Pancreas (tissue), 10 donors: ENCODE measurements around the gene MEIKIN. TPM values are rescaled to one million over a fixed set of nuclear protein-coding genes. Genes with fewer than 3 reads are reported as not detected.

Experiments
- ATAC-seq, 4 donors: fragments of 200-7000 bp; cut with Tn5 transposase; one replicate each; pipeline versions ENCODE4 v1.8.0 to v1.9.1; 2020; ENCODE audit warnings: mild to moderate bottlenecking in 4 of 4, moderate library complexity in 4 of 4
- DNase-seq, 6 donors: peaks; one replicate each; pipeline ENCODE4 v3.0.0-alpha.2; 2020
- FAIRE-seq: peaks from 2 replicates; lab custom pipeline; 2012; peaks lifted over from hg19 to GRCh38; lab: Jason Lieb, UNC
- H3K27ac ChIP-seq, 4 donors: fragments of 200-600 bp; sonication (generic); 1 replicate in 3 of 4; 2 replicates in 1 of 4; pipeline versions ENCODE4 v1.5.0 to v1.8.0; 2020
- H3K27me3 ChIP-seq, 4 donors: fragments of 200-600 bp; one replicate each; pipeline ENCODE4 v1.8.0; 2021
- H3K36me3 ChIP-seq, 3 donors: fragments of 200-600 bp; sonication (generic) in 1 of 3; one replicate each; pipeline versions ENCODE4 v1.5.0 to v1.8.0; 2020 to 2021
- H3K4me1 ChIP-seq, 3 donors: fragments of 200-600 bp; one replicate each; pipeline ENCODE4 v1.8.0; 2021
- H3K4me3 ChIP-seq, 4 donors: fragments of 200-600 bp; sonication (generic) in 2 of 4; one replicate each; pipeline versions ENCODE4 v1.5.0 to v1.8.0; 2020 to 2021
- H3K9me3 ChIP-seq, 4 donors: fragments of 200-600 bp; one replicate each; pipeline ENCODE4 v1.8.0; 2021
- CTCF ChIP-seq, 4 donors: fragments of 200-600 bp; sonication (generic) in 3 of 4; IDR thresholded peaks; one replicate each; pipeline versions ENCODE4 v1.5.0 to v1.8.0; 2021; ENCODE audit warnings: antibody characterized with exemption in 4 of 4
- WGBS, 2 donors: extraction: QIAGEN DNeasy Blood & Tissue Kit; methylation state at CpG; one replicate each; pipeline ENCODE4 v1.1.7; 2013; 5-methylcytosine and 5-hydroxymethylcytosine counted together
- intact Hi-C, 3 donors: fragments of 100-400 bp; cut with DNase I; formaldehyde crosslinking; loops; one replicate each; pipeline versions ENCODE4 v1.11.1 to v1.14.2; 2022
- polyA plus RNA-seq, 2 donors: library from polyadenylated mRNA; stranded (reverse); fragments of 200-250 nt; gene quantifications; one replicate each; pipeline ENCODE4 v1.2.3, GENCODE V29; 2013
- total RNA-seq, 6 donors: library from RNA; stranded (reverse); fragmentation: NEBNext Ultra II Directional in 4 of 6; extraction: Animal tissue kit (Norgen Biotek cat#: 25700) in 4 of 6; gene quantifications; one replicate each; pipeline versions ENCODE4 v1.2.1 to v1.2.4, GENCODE V29; 2021 to 2023
- donor health status: healthy with polysubstance abuse.
- donor health status: DM: no; HTN: no; CAD: no; lungs with moderate emphysema.
- donor health status: DM: no; HTN: no; CAD: no.
- donor health status: control.
- donor health status: control.
- donor health status: Bipolar disorder and iron deficiency.
- donor health status: DM: yes; HTN: yes; CAD: no.
- donor health status: DM: no; HTN: no; CAD: no.
- donor health status: DM: no; HTN: no; CAD: no.
- donor health status: DM: yes; HTN: yes; CAD: no.

Gene MEIKIN
- total and polyA plus RNA-seq, 8 donors, result 1.2 TPM; not detected in 7

- Histone ChIP-seq H3K27me3 (no peaks in the 10 kb centered on the region), H3K9me3 (no peaks in the 10 kb centered on the region), H3K4me3 (no peak overlapping the region), H3K4me1 (no peaks in the 10 kb centered on the region), H3K27ac (no peak overlapping the region), H3K36me3 (no peaks in the 10 kb centered on the region)
- intact Hi-C loops, result no loop called here
- no peak for DNase-seq
- TF ChIP-seq CTCF (IDR thresholded peaks at IDR 0.05), result no peak
- ATAC-seq, result no peak
- FAIRE-seq, result no peak
Measured at GRCh38 chr5:131953969-131954368, 8.5 kb upstream of the MEIKIN start.

GRCh38 chr5:131952301-131952857 is 6.9 kb upstream of the MEIKIN start:
- no peaks in the 10 kb centered on the region for H3K4me1 ChIP-seq
- 74 to 84% methylated on average over 3 of the region's 3 CpGs for whole genome bisulfite sequencing, 2 donors
- H3K4me3 ChIP-seq, result no peak overlapping the region
- H3K36me3 ChIP-seq, result no peaks in the 10 kb centered on the region
- intact Hi-C loops, result no loop called here
- H3K9me3 ChIP-seq, result no peaks in the 10 kb centered on the region
- ATAC-seq (no peak), DNase-seq (no peak), FAIRE-seq (no peak)
- H3K27me3 ChIP-seq, result no peaks in the 10 kb centered on the region
- TF ChIP-seq CTCF (IDR thresholded peaks at IDR 0.05), result no peak
- H3K27ac ChIP-seq, result no peak overlapping the region

- no peaks in the 10 kb centered on the region for H3K4me1 ChIP-seq
- WGBS, 2 donors, result 97 to 98% methylated on average over 1 of the region's 1 CpG
- no peak for TF ChIP-seq CTCF (IDR thresholded peaks at IDR 0.05)
- no peaks in the 10 kb centered on the region for H3K9me3 ChIP-seq
- no peak overlapping the region for H3K27ac ChIP-seq
- DNase-seq (no peak), FAIRE-seq (no peak), ATAC-seq (no peak)
- no peak overlapping the region for H3K4me3 ChIP-seq
- H3K27me3 ChIP-seq, result no peaks in the 10 kb centered on the region
- no peaks in the 10 kb centered on the region for H3K36me3 ChIP-seq
- intact Hi-C loops, result no loop called here
Measured at GRCh38 chr5:131950706-131951105, 5.2 kb upstream of the MEIKIN start.

GRCh38 chr5:131947445-131947844 is 2.0 kb upstream of the MEIKIN start:
- TF ChIP-seq CTCF (IDR thresholded peaks at IDR 0.05), result no peak
- WGBS, 2 donors, result 9 to 14% methylated on average over 2 of the region's 2 CpGs
- Histone ChIP-seq H3K9me3 (no peaks in the 10 kb centered on the region), H3K36me3 (no peaks in the 10 kb centered on the region), H3K27me3 (no peaks in the 10 kb centered on the region), H3K4me3 (no peak overlapping the region), H3K4me1 (no peaks in the 10 kb centered on the region), H3K27ac (no peak overlapping the region)
- intact Hi-C loops, result no loop called here
- no peak for FAIRE-seq
- peak; percentile 70 to 90 (median 81) for ATAC-seq
- DNase-seq, result no peak

- intact Hi-C loops, result no loop called here
- H3K9me3 ChIP-seq, result no peaks in the 10 kb centered on the region
- no peak for FAIRE-seq
- ATAC-seq, result peak in 2 of 4 donors; percentile 38 to 46
- H3K4me1 ChIP-seq, result no peaks in the 10 kb centered on the region
- DNase-seq, result no peak
- 83 to 89% methylated on average over 35 to 37 of the region's 37 CpGs for WGBS, 2 donors
- TF ChIP-seq CTCF (IDR thresholded peaks at IDR 0.05), result no peak
- H3K27me3 ChIP-seq, result no peaks in the 10 kb centered on the region
- H3K27ac ChIP-seq, result no peak overlapping the region
- no peak overlapping the region for H3K4me3 ChIP-seq
- no peaks in the 10 kb centered on the region for H3K36me3 ChIP-seq
Measured at GRCh38 chr5:131944702-131945550, 537 bp downstream of the MEIKIN start.
